Measurements from ENCODE around the gene CYP4F3.
A peak's percentile ranks its signal among the peaks of the same experiment; 100 is the strongest.

Gene CYP4F3

GRCh38 chr19:15672580-15673175 lies 32.0 kb downstream of the CYP4F3 start, which contains the start of gene CYP4F12:
Gene CYP4F12, plus strand, starts transcription at chr19:15673087. Its CDS starts 443 bp downstream, at chr19:15673530.
- TF ChIP-seq NFIC (IDR thresholded peaks at IDR 0.05) (peak; percentile 53), FOXM1 (IDR thresholded peaks at IDR 0.05; ENCODE audit: borderline replicate concordance, low read depth) (no peak), CEBPB (IDR thresholded peaks at IDR 0.05) (no peak), ZBTB7A (IDR thresholded peaks at IDR 0.05; ENCODE audit: low read depth) (no peak), TEAD4 (IDR thresholded peaks at IDR 0.05) (no peak), REST (IDR thresholded peaks at IDR 0.05; ENCODE audit: low read depth) (no peak), TAF1 (IDR thresholded peaks at IDR 0.05; ENCODE audit: low read depth) (no peak)

- TF ChIP-seq TAF1 (IDR thresholded peaks at IDR 0.05; ENCODE audit: low read depth), result no peak
- no peak for TF ChIP-seq MAX (IDR thresholded peaks at IDR 0.05)
- TF ChIP-seq EGR1 (IDR thresholded peaks at IDR 0.05), result no peak
- TF ChIP-seq CEBPB (IDR thresholded peaks at IDR 0.05), result no peak
- no peak for TF ChIP-seq CREB1 (IDR thresholded peaks at IDR 0.05; ENCODE audit: low read depth)
- no peak for TF ChIP-seq FOXM1 (IDR thresholded peaks at IDR 0.05; ENCODE audit: borderline replicate concordance, low read depth)
- TF ChIP-seq YY1 (IDR thresholded peaks at IDR 0.05; ENCODE audit: low read depth), result no peak
- TF ChIP-seq NFIC (IDR thresholded peaks at IDR 0.05), result no peak
- TF ChIP-seq TCF12 (IDR thresholded peaks at IDR 0.05; ENCODE audit: low read depth), result no peak
Observed at GRCh38 chr19:15673176-15673654, 32.5 kb downstream of the CYP4F3 start.

GRCh38 chr19:15675560-15675959 lies 34.9 kb downstream of the CYP4F3 start:
- TF ChIP-seq REST (IDR thresholded peaks at IDR 0.05; ENCODE audit: low read depth), result no peak
- TF ChIP-seq EP300 (IDR thresholded peaks at IDR 0.05; ENCODE audit: borderline replicate concordance), result no peak
- no peak for TF ChIP-seq TEAD4 (IDR thresholded peaks at IDR 0.05)
- no peak for TF ChIP-seq CREB1 (IDR thresholded peaks at IDR 0.05; ENCODE audit: low read depth)
- TF ChIP-seq TAF1 (IDR thresholded peaks at IDR 0.05; ENCODE audit: low read depth), result no peak
- no peak for TF ChIP-seq MAX (IDR thresholded peaks at IDR 0.05)
- TF ChIP-seq TCF12 (IDR thresholded peaks at IDR 0.05; ENCODE audit: low read depth), result no peak
- no peak for TF ChIP-seq RAD21 (IDR thresholded peaks at IDR 0.05; ENCODE audit: low read depth)
- no peak for TF ChIP-seq NFIC (IDR thresholded peaks at IDR 0.05)
- TF ChIP-seq EGR1 (IDR thresholded peaks at IDR 0.05), result no peak
- no peak for TF ChIP-seq USF1 (IDR thresholded peaks at IDR 0.05)
- no peak for TF ChIP-seq CEBPB (IDR thresholded peaks at IDR 0.05)
- no peak for TF ChIP-seq ZBTB7A (IDR thresholded peaks at IDR 0.05; ENCODE audit: low read depth)
- no peak for TF ChIP-seq YY1 (IDR thresholded peaks at IDR 0.05; ENCODE audit: low read depth)
- TF ChIP-seq FOXM1 (IDR thresholded peaks at IDR 0.05; ENCODE audit: borderline replicate concordance, low read depth), result no peak

GRCh38 chr19:15679089-15679488 lies 38.4 kb downstream of the CYP4F3 start:
- no peak for TF ChIP-seq CREB1 (IDR thresholded peaks at IDR 0.05; ENCODE audit: low read depth)
- no peak for TF ChIP-seq YY1 (IDR thresholded peaks at IDR 0.05; ENCODE audit: low read depth)
- TF ChIP-seq TAF1 (IDR thresholded peaks at IDR 0.05; ENCODE audit: low read depth), result no peak

GRCh38 chr19:15680478-15681322 lies 40.0 kb downstream of the CYP4F3 start:
- TF ChIP-seq TCF12 (IDR thresholded peaks at IDR 0.05; ENCODE audit: low read depth) (no peak), YY1 (IDR thresholded peaks at IDR 0.05; ENCODE audit: low read depth) (no peak), EP300 (IDR thresholded peaks at IDR 0.05; ENCODE audit: borderline replicate concordance) (no peak), USF1 (IDR thresholded peaks at IDR 0.05) (no peak), MAX (IDR thresholded peaks at IDR 0.05) (no peak), FOXM1 (IDR thresholded peaks at IDR 0.05; ENCODE audit: borderline replicate concordance, low read depth) (no peak), TEAD4 (IDR thresholded peaks at IDR 0.05) (no peak), TAF1 (IDR thresholded peaks at IDR 0.05; ENCODE audit: low read depth) (no peak), CREB1 (IDR thresholded peaks at IDR 0.05; ENCODE audit: low read depth) (no peak), RAD21 (IDR thresholded peaks at IDR 0.05; ENCODE audit: low read depth) (no peak), NFIC (IDR thresholded peaks at IDR 0.05) (no peak), EGR1 (IDR thresholded peaks at IDR 0.05) (no peak)

All from Ishikawa (cell line).